ENCODE results near the gene KRTDAP.

GRCh38 chr19:35510626-35510964 lies 20.3 kb upstream of the KRTDAP start:
- TF ChIP-seq POLR2AphosphoS5 (IDR thresholded peaks at IDR 0.05; ENCODE audit: insufficient read depth, low read depth, low read length) (no peak), CTCF (IDR thresholded peaks at IDR 0.05; ENCODE audit: extremely low read depth in 1 of 2, insufficient read depth in 1 of 2, low read depth in 1 of 2, low read length in 2 of 2) (no peak), MAX (IDR thresholded peaks at IDR 0.05; ENCODE audit: insufficient read depth, insufficient read length) (no peak), MYC (IDR thresholded peaks at IDR 0.05; ENCODE audit: low read depth, low read length) (no peak), EZH2 (IDR thresholded peaks at IDR 0.05; ENCODE audit: borderline replicate concordance, low read depth, low read length, severe bottlenecking) (no peak), POLR2A (IDR thresholded peaks at IDR 0.05; ENCODE audit: low read depth, low read length) (no peak), FOS (IDR thresholded peaks at IDR 0.05; ENCODE audit: borderline replicate concordance, insufficient read depth, low read length) (no peak), JUN (IDR thresholded peaks at IDR 0.05; ENCODE audit: borderline replicate concordance, insufficient read depth, insufficient read length, low read depth) (no peak), GATA2 (IDR thresholded peaks at IDR 0.05; ENCODE audit: insufficient read depth, insufficient read length, low read depth, low read length) (no peak)
